Lung (tissue), 12 donors: ENCODE measurements around the gene COL4A2. TPM values are rescaled to one million over a fixed set of nuclear protein-coding genes. Genes with fewer than 3 reads are reported as not detected.

ENCODE experiments used
- ATAC-seq: fragments of 200-7000 bp; cut with Tn5 transposase; one replicate; pipeline ENCODE4 v1.9.1; 2020; ENCODE audit warnings: moderate number of reproducible peaks; ENCODE audit not compliant: insufficient read depth, low FRiP score
- DNase-seq, 3 donors: peaks; one replicate each; pipeline ENCODE4 v3.0.0-alpha.2; 2013 to 2017
- H3K27ac ChIP-seq, 2 donors: one replicate each; pipeline ENCODE4 v1.5.1; 2013; ENCODE audit warnings: mild to moderate bottlenecking in 2 of 2, moderate library complexity in 2 of 2, control low read depth in 1 of 2, inconsistent platforms in 1 of 2, low read depth in 1 of 2, low read length in 1 of 2
- H3K27me3 ChIP-seq, 3 donors: one replicate each; pipeline ENCODE4 v1.5.1; 2013; ENCODE audit warnings: low read length in 2 of 3; ENCODE audit not compliant: control insufficient read depth in 3 of 3, insufficient read depth in 3 of 3
- H3K36me3 ChIP-seq, 4 donors: one replicate each; pipeline ENCODE4 v1.5.1; 2013; ENCODE audit warnings: low read length in 4 of 4, mild to moderate bottlenecking in 1 of 4, moderate library complexity in 1 of 4; ENCODE audit not compliant: control insufficient read depth in 4 of 4, insufficient read depth in 4 of 4
- H3K4me1 ChIP-seq, 5 donors: one replicate each; pipeline ENCODE4 v1.5.1; 2013; ENCODE audit warnings: low read length in 5 of 5, mild to moderate bottlenecking in 2 of 5, moderate library complexity in 1 of 5; ENCODE audit not compliant: control insufficient read depth in 5 of 5, insufficient read depth in 5 of 5
- H3K4me3 ChIP-seq: one replicate; pipeline ENCODE4 v1.5.1; 2013; ENCODE audit warnings: mild to moderate bottlenecking, control low read depth, moderate library complexity
- H3K9ac ChIP-seq, 2 donors: one replicate each; pipeline ENCODE4 v1.5.1; 2013; ENCODE audit warnings: low read length in 2 of 2, control low read depth in 1 of 2; ENCODE audit not compliant: insufficient read depth in 1 of 2
- H3K9me3 ChIP-seq, 4 donors: one replicate each; pipeline ENCODE4 v1.5.1; 2013; ENCODE audit warnings: low read length in 3 of 4, mild to moderate bottlenecking in 1 of 4, moderate library complexity in 1 of 4; ENCODE audit not compliant: control insufficient read depth in 4 of 4, insufficient read depth in 3 of 4
- CTCF ChIP-seq: IDR thresholded peaks from 2 replicates; pipeline ENCODE4 v1.5.1; 2012; ENCODE audit warnings: mild to moderate bottlenecking; ENCODE audit errors: control extremely low read depth, extremely low read depth
- WGBS, 2 donors: extraction: QIAGEN DNeasy Blood & Tissue Kit; methylation state at CpG; one replicate each; pipeline ENCODE4 v1.1.7; 2013; 5-methylcytosine and 5-hydroxymethylcytosine counted together
- polyA plus RNA-seq, 2 donors: library from polyadenylated mRNA; stranded (reverse); fragments of 200-250 nt; gene quantifications; one replicate each; pipeline ENCODE4 v1.2.1, GENCODE V29; 2013
- total RNA-seq, 2 donors: library from RNA; depleted of rRNA in 1 of 2; stranded (reverse); fragments of >200 nt in 1 of 2; gene quantifications; one replicate each; pipeline ENCODE4 v1.2.1, GENCODE V29; 2014 to 2021
- donor health status: control.
- donor health status: control.
- donor health status: Bipolar disorder and iron deficiency.
- donor health status: healthy.
- donor health status: DM: yes; HTN: yes; CAD: no.

Gene COL4A2
- total and polyA plus RNA-seq, 4 donors, result 169 to 627 (median 339) TPM

GRCh38 chr13:110338441-110339101 is 31.5 kb downstream of the COL4A2 start:
- WGBS, 2 donors, result 41 to 52% methylated on average over 13 of the region's 13 CpGs
- TF ChIP-seq CTCF, result no peak
- peak; percentile 62 to 72 (median 72) for DNase-seq
- H3K36me3 ChIP-seq, result no peaks in the 10 kb centered on the region
- no peaks in the 10 kb centered on the region for H3K9me3 ChIP-seq
- peak overlapping the region; percentile 35 to 74 for H3K27ac ChIP-seq
- peak overlapping the region in 1 of 2 donors; percentile 23 for H3K9ac ChIP-seq
- no peak overlapping the region for H3K4me3 ChIP-seq
- H3K27me3 ChIP-seq, result no peaks in the 10 kb centered on the region
- H3K4me1 ChIP-seq, result peaks cover 27 to 60% (median 32%) of the 10 kb centered on the region in 5 donors
- ATAC-seq, result no peak

DNA sequence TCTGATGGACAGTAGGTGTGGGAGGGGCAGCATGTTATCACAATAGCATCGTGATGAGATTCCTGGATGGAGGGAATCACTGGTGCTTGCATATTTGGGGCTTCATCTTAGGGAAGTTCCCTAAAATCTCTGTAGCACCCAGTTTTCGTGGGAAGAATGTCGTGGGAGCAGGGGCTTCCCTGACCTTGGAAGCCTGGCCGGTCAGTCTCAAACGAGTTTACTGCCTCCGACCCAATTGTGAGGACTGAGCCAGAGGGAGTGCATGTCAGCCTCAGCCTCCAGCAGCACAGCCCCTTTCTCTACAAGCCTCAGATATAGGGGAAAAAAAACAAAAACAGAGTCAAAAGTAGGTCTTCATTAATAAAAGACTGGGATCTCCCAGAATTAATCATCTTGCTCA is 32.2 kb downstream of the COL4A2 start:
- peak overlapping the region; percentile 32 to 74 for H3K27ac ChIP-seq
- WGBS, 2 donors, result 73 to 89% methylated on average over 6 of the region's 6 CpGs
- peaks cover 27 to 60% (median 31%) of the 10 kb centered on the region in 5 donors for H3K4me1 ChIP-seq
- no peak for ATAC-seq
- no peaks in the 10 kb centered on the region for H3K9me3 ChIP-seq
- no peaks in the 10 kb centered on the region for H3K27me3 ChIP-seq
- no peak for DNase-seq
- no peak overlapping the region for H3K9ac ChIP-seq
- no peak overlapping the region for H3K4me3 ChIP-seq
- TF ChIP-seq CTCF, result no peak
- H3K36me3 ChIP-seq, result no peaks in the 10 kb centered on the region

DNA sequence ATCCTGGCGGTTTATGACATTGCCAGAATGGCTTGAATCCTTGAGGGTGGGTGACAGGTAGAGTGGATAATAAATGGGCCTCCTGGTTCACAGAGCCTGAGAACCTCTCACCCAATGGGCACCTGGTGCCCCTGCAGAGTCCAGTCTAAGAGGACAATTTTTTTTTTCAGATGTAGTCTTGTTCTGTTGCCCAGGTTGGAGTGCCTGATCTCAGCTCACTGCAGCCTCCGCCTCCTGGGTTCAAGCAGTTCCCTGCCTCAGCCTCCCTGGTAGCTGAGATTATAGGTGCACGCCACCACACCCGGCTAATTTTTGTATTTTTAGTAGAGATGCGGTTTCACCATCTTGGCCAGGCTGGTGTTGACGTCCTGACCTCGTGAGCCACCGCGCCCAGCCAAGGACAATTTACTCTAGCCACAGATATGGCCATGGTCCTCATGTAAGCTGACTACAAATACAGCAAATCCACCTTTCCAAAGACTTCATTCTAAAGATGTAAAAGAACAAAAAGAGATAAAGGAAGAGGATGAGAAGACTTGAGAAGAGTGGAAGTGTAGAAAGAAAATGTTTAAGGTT is 33.0 kb downstream of the COL4A2 start:
- no peak overlapping the region for H3K4me3 ChIP-seq
- H3K9ac ChIP-seq, result peak overlapping the region in 1 of 2 donors; percentile 50
- TF ChIP-seq CTCF, result no peak

More for the DNA sequence above, 33.0 kb downstream of the COL4A2 start:
- 71 to 82% methylated on average over 9 of the region's 9 CpGs for WGBS, 2 donors
- peaks cover 27 to 60% (median 31%) of the 10 kb centered on the region in 5 donors for H3K4me1 ChIP-seq
- H3K27me3 ChIP-seq, result no peaks in the 10 kb centered on the region
- DNase-seq (no peak), ATAC-seq (no peak)
- H3K36me3 ChIP-seq, result no peaks in the 10 kb centered on the region
- H3K27ac ChIP-seq, result peak overlapping the region; percentile 93 to 95
- H3K9me3 ChIP-seq, result no peaks in the 10 kb centered on the region
